ENCODE data around the gene UBTF. TPM values are rescaled to one million over a fixed set of nuclear protein-coding genes. Genes with fewer than 3 reads are reported as not detected.

The UBTF gene
- total and polyA plus RNA-seq, 2 of the 8 experiments (the other 6 are each of a cell fraction or from before 2014, with no cell fraction given), result 14.7 to 106 TPM

- Histone ChIP-seq H2BK12ac (ENCODE audit: low read depth, low read length) (no peak overlapping the region), H3K36me3 (ENCODE audit: control insufficient read depth in 2 of 4, insufficient read depth in 4 of 4, low read length in 3 of 4) (no peaks in the 10 kb centered on the region), H3K4me1 (replicated peaks in 1 of 4; ENCODE audit: control insufficient read depth in 3 of 4, insufficient read depth in 4 of 4, low read length in 3 of 4) (no peaks in the 10 kb centered on the region), H3K4me3 (ENCODE audit: extremely low read depth in 1 of 4, insufficient read depth in 2 of 4, low read depth in 3 of 4, low read length in 4 of 4) (no peak overlapping the region), H4K5ac (ENCODE audit: insufficient read length, low read depth, low read length) (no peak overlapping the region), H3K9me3 (ENCODE audit: insufficient read depth in 2 of 2, low read depth in 1 of 2, low read length in 1 of 2) (peaks cover 0 to 6% of the 10 kb centered on the region in 2 experiments; a peak in 1 of 4 replicates), H2BK5ac (ENCODE audit: low read depth, low read length) (no peak overlapping the region), H3K23me2 (ENCODE audit: low read depth, low read length) (no peaks in the 10 kb centered on the region), H3K27me3 (replicated peaks in 1 of 4; ENCODE audit: control insufficient read depth in 3 of 4, extremely low read depth in 1 of 4, insufficient read depth in 3 of 4, low read length in 3 of 4) (no peaks in the 10 kb centered on the region; a peak in 1 of 7 replicates), H4K8ac (ENCODE audit: extremely low read depth, insufficient read depth, low read length) (no peak overlapping the region), H3K4ac (replicated peaks; ENCODE audit: insufficient read length, low read depth, low read length) (no peak overlapping the region), H2BK15ac (ENCODE audit: low read length) (no peak overlapping the region), H2BK20ac (ENCODE audit: low read length) (no peak overlapping the region), H3K79me2 (ENCODE audit: control insufficient read depth in 1 of 2, insufficient read depth in 2 of 2, low read length in 2 of 2) (no peaks in the 10 kb centered on the region), H4K91ac (replicated peaks; ENCODE audit: insufficient read length, low read length) (no peak overlapping the region), H3K79me1 (ENCODE audit: low read depth, low read length) (no peaks in the 10 kb centered on the region), H2AK5ac (ENCODE audit: low read depth, low read length) (no peak overlapping the region), H3K56ac (replicated peaks; ENCODE audit: insufficient read length, low read depth, low read length) (no peak overlapping the region), H2BK120ac (replicated peaks; ENCODE audit: low read depth, low read length) (no peak overlapping the region), H2AFZ (ENCODE audit: low read length) (no peak overlapping the region), H3K23ac (ENCODE audit: insufficient read length) (no peak overlapping the region), H4K20me1 (replicated peaks in 1 of 2; ENCODE audit: control insufficient read depth in 1 of 2, insufficient read depth in 2 of 2, low read length in 2 of 2) (no peaks in the 10 kb centered on the region), H3K9ac (replicated peaks in 1 of 4; ENCODE audit: extremely low read depth in 1 of 4, low read depth in 3 of 4, low read length in 3 of 4) (no peak overlapping the region), H3K14ac (ENCODE audit: insufficient read length) (no peak overlapping the region), H3K4me2 (ENCODE audit: insufficient read depth in 1 of 2, low read depth in 2 of 2, low read length in 2 of 2) (no peak overlapping the region), H3K27ac (ENCODE audit: low read depth, low read length) (no peak overlapping the region), H3K18ac (ENCODE audit: extremely low read depth, low read length) (no peak overlapping the region)
- 84% methylated on average over 5 of the region's 5 CpGs; no CpG with 5 or more reads in 1 of the 2 experiments for WGBS, 2 experiments (ENCODE audit: extremely low coverage in 1 of 2, insufficient coverage in 1 of 2, insufficient read length in 1 of 2, insufficient replicate concordance in 2 of 2, low coverage in 1 of 2, low lambda C conversion rate in 2 of 2, missing lambda C conversion rate in 1 of 2)
- ChIA-PET POLR2A (ENCODE audit: partially characterized antibody) (no interaction called here), CTCF (ENCODE audit: partially characterized antibody) (no interaction called here)
- FAIRE-seq, result no peak
- TF ChIP-seq SP2 (IDR thresholded peaks at IDR 0.05; ENCODE audit: low read length) (no peak), CBX8 (IDR thresholded peaks at IDR 0.05; ENCODE audit: borderline replicate concordance, low read depth, low read length) (no peak), JUND (IDR thresholded peaks at IDR 0.05; ENCODE audit: low read length) (no peak), BRCA1 (IDR thresholded peaks at IDR 0.05; ENCODE audit: low read depth, low read length) (no peak), EGR1 (IDR thresholded peaks at IDR 0.05; ENCODE audit: borderline replicate concordance, low read depth, low read length) (no peak), SIRT6 (IDR thresholded peaks at IDR 0.05; ENCODE audit: low read length) (no peak), ATF2 (IDR thresholded peaks at IDR 0.05; ENCODE audit: low read length) (no peak), NANOG (IDR thresholded peaks at IDR 0.05; ENCODE audit: insufficient read depth, low read depth, low read length, poor library complexity, severe bottlenecking) (no peak), POU5F1 (IDR thresholded peaks at IDR 0.05; ENCODE audit: low read depth, low read length) (no peak), CBX5 (IDR thresholded peaks at IDR 0.05; ENCODE audit: low read depth, low read length) (no peak), TBP (IDR thresholded peaks at IDR 0.05; ENCODE audit: low read depth, low read length) (no peak), SAP30 (IDR thresholded peaks at IDR 0.05; ENCODE audit: insufficient read depth, insufficient replicate concordance, low read length) (no peak)
- DNase-seq (ENCODE audit: low read depth in 1 of 2, low spot score in 2 of 2), result no peak
Observed at GRCh38 chr17:44233582-44233981, 14.1 kb upstream of the UBTF start.
